Measurements from ENCODE around the gene CDADC1. TPM values are rescaled to one million over a fixed set of nuclear protein-coding genes. Genes with fewer than 3 reads are reported as not detected.

The CDADC1 gene
- total RNA-seq, 2 experiments from 2014 or later = 9.1 to 11.3 TPM

- TF ChIP-seq CTCF (IDR thresholded peaks at IDR 0.05) = no peak
- Histone ChIP-seq H3K36me3 (ENCODE audit: insufficient read depth, low read length) (no peaks in the 10 kb centered on the region), H3K27ac (ENCODE audit: low read depth in 1 of 2, low read length in 2 of 2) (no peak overlapping the region), H3K9me3 (ENCODE audit: control insufficient read depth in 1 of 2, insufficient read depth in 1 of 2, low read length in 2 of 2) (peaks cover 0 to 12% of the 10 kb centered on the region in 2 experiments), H3K4me1 (ENCODE audit: insufficient read depth, low read length) (peaks cover 11% of the 10 kb centered on the region), H3K4me3 (ENCODE audit: low read length) (no peak overlapping the region), H3K27me3 (ENCODE audit: control insufficient read depth in 1 of 2, insufficient read depth in 2 of 2, low read length in 2 of 2) (peaks cover 44 to 53% of the 10 kb centered on the region in 2 experiments)
- intact Hi-C loops (cut with DNase I, micrococcal nuclease) = no loop called here
- DNase-seq = no peak
- Mint-ChIP-seq H3K27me3 (peaks cover 78% of the 10 kb centered on the region), H3K4me3 (peak overlapping the region; percentile 82), H3K36me3 (ENCODE audit: low read depth) (no peaks in the 10 kb centered on the region), H3K27ac (no peak overlapping the region), H3K4me1 (ENCODE audit: low read depth) (peaks cover 8% of the 10 kb centered on the region), H3K9me3 (no peaks in the 10 kb centered on the region)
- no peak for ATAC-seq (ENCODE audit: poor library complexity)
- ChIA-PET CTCF (no interaction called here), POLR2A (interaction anchor here (0.8 kb wide), 1 partner anchor 246 kb away, joined by 3 read pairs; the partner anchor contains the start of gene FNDC3A)
Measured at GRCh38 chr13:49221590-49221965, 26.1 kb upstream of the CDADC1 start.

- ATAC-seq (ENCODE audit: poor library complexity) = no peak
- POLR2A ChIA-PET = interaction anchor here (1.0 kb wide), 1 partner anchor 20 kb away, joined by 4 read pairs; no protein-coding TSS in a partner anchor
- CTCF ChIA-PET = interaction anchor here (1.5 kb wide), 1 partner anchor 10 kb away, joined by 3 read pairs; no protein-coding TSS in a partner anchor
- peaks cover 22 to 28% of the 10 kb centered on the region in 2 experiments for H3K27me3 ChIP-seq (ENCODE audit: control insufficient read depth in 1 of 2, insufficient read depth in 2 of 2, low read length in 2 of 2)
- no peaks in the 10 kb centered on the region for H3K36me3 ChIP-seq (ENCODE audit: insufficient read depth, low read length)
- Mint-ChIP-seq H3K4me3 (no peak overlapping the region), H3K36me3 (ENCODE audit: low read depth) (no peaks in the 10 kb centered on the region), H3K9me3 (no peaks in the 10 kb centered on the region), H3K4me1 (ENCODE audit: low read depth) (peaks cover 4% of the 10 kb centered on the region), H3K27ac (no peak overlapping the region), H3K27me3 (peaks cover 44% of the 10 kb centered on the region)
- peaks cover 3% of the 10 kb centered on the region for H3K4me1 ChIP-seq (ENCODE audit: insufficient read depth, low read length)
- no peak overlapping the region for H3K27ac ChIP-seq (ENCODE audit: low read depth in 1 of 2, low read length in 2 of 2)
- intact Hi-C loops (cut with DNase I, micrococcal nuclease) = no loop called here
- H3K9me3 ChIP-seq (ENCODE audit: control insufficient read depth in 1 of 2, insufficient read depth in 1 of 2, low read length in 2 of 2) = peaks cover 0 to 7% of the 10 kb centered on the region in 2 experiments
- DNase-seq = no peak
- H3K4me3 ChIP-seq (ENCODE audit: low read length) = no peak overlapping the region
- no peak for TF ChIP-seq CTCF (IDR thresholded peaks at IDR 0.05)
Measured at GRCh38 chr13:49225223-49226042, 22.3 kb upstream of the CDADC1 start.

GRCh38 chr13:49226613-49227012, 21.1 kb upstream of the CDADC1 start:
- Histone ChIP-seq H3K4me3 (ENCODE audit: low read length) (no peak overlapping the region), H3K27me3 (ENCODE audit: control insufficient read depth in 1 of 2, insufficient read depth in 2 of 2, low read length in 2 of 2) (peaks cover 16 to 17% of the 10 kb centered on the region in 2 experiments), H3K27ac (ENCODE audit: low read depth in 1 of 2, low read length in 2 of 2) (no peak overlapping the region), H3K9me3 (ENCODE audit: control insufficient read depth in 1 of 2, insufficient read depth in 1 of 2, low read length in 2 of 2) (no peaks in the 10 kb centered on the region), H3K36me3 (ENCODE audit: insufficient read depth, low read length) (no peaks in the 10 kb centered on the region), H3K4me1 (ENCODE audit: insufficient read depth, low read length) (no peaks in the 10 kb centered on the region)
- Mint-ChIP-seq H3K4me1 (ENCODE audit: low read depth) (no peaks in the 10 kb centered on the region), H3K27ac (no peak overlapping the region), H3K4me3 (no peak overlapping the region), H3K36me3 (ENCODE audit: low read depth) (no peaks in the 10 kb centered on the region), H3K27me3 (peaks cover 39% of the 10 kb centered on the region), H3K9me3 (no peaks in the 10 kb centered on the region)
- DNase-seq (no peak), ATAC-seq (ENCODE audit: poor library complexity) (no peak)
- ChIA-PET POLR2A (no interaction called here), CTCF (no interaction called here)
- TF ChIP-seq CTCF (IDR thresholded peaks at IDR 0.05) = no peak
- intact Hi-C loops (cut with DNase I, micrococcal nuclease) = no loop called here

Data from CD4-positive, alpha-beta T cell (primary cell).